ENCODE measurements around the gene CCDC178.

GRCh38 chr18:32889615-32890593 is 550.6 kb downstream of the CCDC178 start:
- TF ChIP-seq CTCF (IDR thresholded peaks at IDR 0.05) (no peak), POLR2A (IDR thresholded peaks at IDR 0.05; ENCODE audit: low read depth) (no peak), POLR2AphosphoS5 (IDR thresholded peaks at IDR 0.05) (no peak), EP300 (IDR thresholded peaks at IDR 0.05) (no peak)

All from esophagus muscularis mucosa (tissue), 4 donors.